ENCODE results near the gene APBA1. TPM values are rescaled to one million over a fixed set of nuclear protein-coding genes. Genes with fewer than 3 reads are reported as not detected.

The APBA1 gene
- total and polyA plus RNA-seq, 9 of the 15 experiments (the other 6 are each of a cell fraction or from before 2014, with no cell fraction given): 0.01 to 0.02 TPM; not detected in 7

GRCh38 chr9:69444021-69444420 is 228.2 kb downstream of the APBA1 start:
- H3K9me1 ChIP-seq (ENCODE audit: control insufficient read depth, insufficient read depth, low read length): no peaks in the 10 kb centered on the region
- TF ChIP-seq ARHGAP35 (IDR thresholded peaks at IDR 0.05; ENCODE audit: partially characterized antibody): no peak
- no peak for TF ChIP-seq ZEB2 (IDR thresholded peaks at IDR 0.05)
- no peak for TF ChIP-seq RBM14 (IDR thresholded peaks at IDR 0.05; ENCODE audit: borderline replicate concordance, insufficient read depth, low read depth, low read length)
- TF ChIP-seq VEZF1 (CRISPR knock-in tag; IDR thresholded peaks at IDR 0.05): no peak
- TF ChIP-seq, protein P1, sequence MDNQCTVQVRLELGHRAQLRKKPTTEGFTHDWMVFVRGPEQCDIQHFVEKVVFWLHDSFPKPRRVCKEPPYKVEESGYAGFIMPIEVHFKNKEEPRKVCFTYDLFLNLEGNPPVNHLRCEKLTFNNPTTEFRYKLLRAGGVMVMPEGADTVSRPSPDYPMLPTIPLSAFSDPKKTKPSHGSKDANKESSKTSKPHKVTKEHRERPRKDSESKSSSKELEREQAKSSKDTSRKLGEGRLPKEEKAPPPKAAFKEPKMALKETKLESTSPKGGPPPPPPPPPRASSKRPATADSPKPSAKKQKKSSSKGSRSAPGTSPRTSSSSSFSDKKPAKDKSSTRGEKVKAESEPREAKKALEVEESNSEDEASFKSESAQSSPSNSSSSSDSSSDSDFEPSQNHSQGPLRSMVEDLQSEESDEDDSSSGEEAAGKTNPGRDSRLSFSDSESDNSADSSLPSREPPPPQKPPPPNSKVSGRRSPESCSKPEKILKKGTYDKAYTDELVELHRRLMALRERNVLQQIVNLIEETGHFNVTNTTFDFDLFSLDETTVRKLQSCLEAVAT (IDR thresholded peaks at IDR 0.05): no peak
- no peak for TF ChIP-seq BHLHE40 (IDR thresholded peaks at IDR 0.05; ENCODE audit: low read length)
- TF ChIP-seq, protein P2, sequence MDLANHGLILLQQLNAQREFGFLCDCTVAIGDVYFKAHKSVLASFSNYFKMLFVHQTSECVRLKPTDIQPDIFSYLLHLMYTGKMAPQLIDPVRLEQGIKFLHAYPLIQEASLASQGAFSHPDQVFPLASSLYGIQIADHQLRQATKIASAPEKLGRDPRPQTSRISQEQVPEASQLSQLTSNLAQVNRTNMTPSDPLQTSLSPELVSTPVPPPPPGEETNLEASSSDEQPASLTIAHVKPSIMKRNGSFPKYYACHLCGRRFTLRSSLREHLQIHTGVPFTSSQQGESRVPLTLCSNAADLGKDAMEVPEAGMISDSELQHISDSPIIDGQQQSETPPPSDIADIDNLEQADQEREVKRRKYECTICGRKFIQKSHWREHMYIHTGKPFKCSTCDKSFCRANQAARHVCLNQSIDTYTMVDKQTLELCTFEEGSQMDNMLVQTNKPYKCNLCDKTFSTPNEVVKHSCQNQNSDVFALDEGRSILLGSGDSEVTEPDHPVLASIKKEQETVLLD (IDR thresholded peaks at IDR 0.05): no peak
- TF ChIP-seq, protein P3, sequence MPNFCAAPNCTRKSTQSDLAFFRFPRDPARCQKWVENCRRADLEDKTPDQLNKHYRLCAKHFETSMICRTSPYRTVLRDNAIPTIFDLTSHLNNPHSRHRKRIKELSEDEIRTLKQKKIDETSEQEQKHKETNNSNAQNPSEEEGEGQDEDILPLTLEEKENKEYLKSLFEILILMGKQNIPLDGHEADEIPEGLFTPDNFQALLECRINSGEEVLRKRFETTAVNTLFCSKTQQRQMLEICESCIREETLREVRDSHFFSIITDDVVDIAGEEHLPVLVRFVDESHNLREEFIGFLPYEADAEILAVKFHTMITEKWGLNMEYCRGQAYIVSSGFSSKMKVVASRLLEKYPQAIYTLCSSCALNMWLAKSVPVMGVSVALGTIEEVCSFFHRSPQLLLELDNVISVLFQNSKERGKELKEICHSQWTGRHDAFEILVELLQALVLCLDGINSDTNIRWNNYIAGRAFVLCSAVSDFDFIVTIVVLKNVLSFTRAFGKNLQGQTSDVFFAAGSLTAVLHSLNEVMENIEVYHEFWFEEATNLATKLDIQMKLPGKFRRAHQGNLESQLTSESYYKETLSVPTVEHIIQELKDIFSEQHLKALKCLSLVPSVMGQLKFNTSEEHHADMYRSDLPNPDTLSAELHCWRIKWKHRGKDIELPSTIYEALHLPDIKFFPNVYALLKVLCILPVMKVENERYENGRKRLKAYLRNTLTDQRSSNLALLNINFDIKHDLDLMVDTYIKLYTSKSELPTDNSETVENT (CRISPR knock-in tag; IDR thresholded peaks at IDR 0.05): no peak
- no peak for TF ChIP-seq EZH2 (IDR thresholded peaks at IDR 0.05; ENCODE audit: borderline replicate concordance, low read depth, low read length)
- no peak for TF ChIP-seq KLF13 (tag; IDR thresholded peaks at IDR 0.05; ENCODE audit: borderline replicate concordance, low read depth)
- no peak for TF ChIP-seq ID3 (CRISPR knock-in tag; IDR thresholded peaks at IDR 0.05)
- no peak for TF ChIP-seq ID3 (tag; IDR thresholded peaks at IDR 0.05)
- no peak for TF ChIP-seq HINFP (tag; conservative IDR thresholded peaks at IDR 0.05; ENCODE audit: low read depth)
- no peak for TF ChIP-seq KDM1A (IDR thresholded peaks at IDR 0.05)
- no peak for TF ChIP-seq MCM3 (IDR thresholded peaks at IDR 0.05)

More at GRCh38 chr9:69444021-69444420, 228.2 kb downstream of the APBA1 start:
- WGBS (ENCODE audit: insufficient coverage, low coverage, missing lambda C conversion rate): 0% methylated on average over 8 of the region's 8 CpGs
- H3K27ac ChIP-seq (ENCODE audit: extremely low read depth, low read depth, low read length): no peak overlapping the region
- POLR2A ChIA-PET: no interaction called here
- CTCF ChIA-PET (ENCODE audit: low intra/inter-chr PET ratio): no interaction called here
- ATAC-seq (no peak), DNase-seq (ENCODE audit: extremely low read depth in 1 of 4, low spot score in 3 of 4) (no peak), FAIRE-seq (no peak)
- no peaks in the 10 kb centered on the region for H3K4me1 ChIP-seq (replicated peaks in 1 of 2; ENCODE audit: control insufficient read depth in 2 of 2, insufficient read depth in 2 of 2, low read length in 2 of 2)
- no peaks in the 10 kb centered on the region for H3K9me3 ChIP-seq (replicated peaks; ENCODE audit: control insufficient read depth, insufficient read depth, low read depth, low read length)
- H3K4me3 ChIP-seq: no peak overlapping the region
- H3K4me2 ChIP-seq (ENCODE audit: insufficient read depth, low read length): no peak overlapping the region
- H3K27me3 ChIP-seq (ENCODE audit: control insufficient read depth in 2 of 2, insufficient read depth in 2 of 2, low read length in 2 of 2): peaks cover 0 to 9% of the 10 kb centered on the region in 2 experiments; a peak in 2 of 5 replicates
- H3K36me3 ChIP-seq (ENCODE audit: control insufficient read depth, insufficient read depth, low read length): no peaks in the 10 kb centered on the region
- no peak overlapping the region for H3K9ac ChIP-seq (ENCODE audit: insufficient read depth in 1 of 2, low read depth in 2 of 2, low read length in 2 of 2)
- no peaks in the 10 kb centered on the region for H3K79me2 ChIP-seq (ENCODE audit: control insufficient read depth, insufficient read depth, low read length)
- in situ Hi-C loops (cut with MboI): loop anchor here (25.0 kb wide), 1 partner anchor 668 kb away; no protein-coding TSS in a partner anchor
- H4K20me1 ChIP-seq (replicated peaks; ENCODE audit: control insufficient read depth, insufficient read depth, low read length): no peaks in the 10 kb centered on the region
- no TSS peak for BruUV-seq (replicated peaks)
- intact Hi-C loops (cut with micrococcal nuclease): no loop called here
- no peak overlapping the region for H2AFZ ChIP-seq (ENCODE audit: low read depth, low read length)
